Suprapubic skin (tissue), 4 donors: Measurements from ENCODE around the gene IL32. TPM values are rescaled to one million over a fixed set of nuclear protein-coding genes. Genes with fewer than 3 reads are reported as not detected.
A peak's percentile ranks its signal among the peaks of the same experiment; 100 is the strongest.

Source experiments
- DNase-seq, 2 donors: peaks; one replicate each; pipeline ENCODE4 v3.0.0-alpha.2; 2019; ENCODE audit warnings: low spot score in 2 of 2
- H3K27ac ChIP-seq: fragments of 200-600 bp; sonication (generic); one replicate; pipeline ENCODE4 v1.5.1; 2019
- H3K27me3 ChIP-seq: fragments of 200-600 bp; sonication (generic); one replicate; pipeline ENCODE4 v1.5.1; 2019
- H3K36me3 ChIP-seq: fragments of 200-600 bp; sonication (generic); one replicate; pipeline ENCODE4 v1.5.1; 2019
- H3K4me1 ChIP-seq: fragments of 200-600 bp; sonication (generic); one replicate; pipeline ENCODE4 v1.5.1; 2019
- H3K4me3 ChIP-seq: fragments of 200-600 bp; sonication (generic); one replicate; pipeline ENCODE4 v1.5.1; 2019; ENCODE audit warnings: mild to moderate bottlenecking
- H3K9me3 ChIP-seq: fragments of 200-600 bp; sonication (generic); one replicate; pipeline ENCODE4 v1.5.1; 2019
- EP300 ChIP-seq: sonication (generic); formaldehyde crosslinking; IDR thresholded peaks from one replicate; pipeline ENCODE4 v1.6.1; 2017; ENCODE audit warnings: antibody characterized with exemption
- POLR2A ChIP-seq, 2 donors: fragments of 450-650 bp; IDR thresholded peaks; one replicate each; pipeline ENCODE4 v1.6.1; 2017; ENCODE audit warnings: antibody characterized with exemption in 2 of 2, mild to moderate bottlenecking in 2 of 2, moderate library complexity in 2 of 2
- POLR2AphosphoS5 ChIP-seq, 3 donors: sonication (generic); formaldehyde crosslinking; IDR thresholded peaks; one replicate each; pipeline ENCODE4 v1.6.1; 2017; ENCODE audit warnings: antibody characterized with exemption in 3 of 3
- WGBS: methylation state at CpG from one replicate; pipeline ENCODE4 v1.1.5; 2018; 5-methylcytosine and 5-hydroxymethylcytosine counted together
- total RNA-seq, 4 donors: library from RNA; depleted of rRNA; stranded (reverse); fragments of >200 nt; gene quantifications; one replicate each; pipeline ENCODE4 v1.1.0, GENCODE V29; 2016
- TF ChIP-seq, protein P1 (sequence below), 2 donors: fragments of 200-600 bp in 1 of 2; fragments of 450-650 bp in 1 of 2; sonication (generic) in 1 of 2; IDR thresholded peaks; one replicate each; pipeline ENCODE4 v1.5.1; 2016 to 2019; ENCODE audit warnings: antibody characterized with exemption in 2 of 2, mild to moderate bottlenecking in 1 of 2, moderate library complexity in 1 of 2

The IL32 gene
- total RNA-seq, 4 donors from 2014 or later = 2.6 to 11.9 (median 6.1) TPM

DNA sequence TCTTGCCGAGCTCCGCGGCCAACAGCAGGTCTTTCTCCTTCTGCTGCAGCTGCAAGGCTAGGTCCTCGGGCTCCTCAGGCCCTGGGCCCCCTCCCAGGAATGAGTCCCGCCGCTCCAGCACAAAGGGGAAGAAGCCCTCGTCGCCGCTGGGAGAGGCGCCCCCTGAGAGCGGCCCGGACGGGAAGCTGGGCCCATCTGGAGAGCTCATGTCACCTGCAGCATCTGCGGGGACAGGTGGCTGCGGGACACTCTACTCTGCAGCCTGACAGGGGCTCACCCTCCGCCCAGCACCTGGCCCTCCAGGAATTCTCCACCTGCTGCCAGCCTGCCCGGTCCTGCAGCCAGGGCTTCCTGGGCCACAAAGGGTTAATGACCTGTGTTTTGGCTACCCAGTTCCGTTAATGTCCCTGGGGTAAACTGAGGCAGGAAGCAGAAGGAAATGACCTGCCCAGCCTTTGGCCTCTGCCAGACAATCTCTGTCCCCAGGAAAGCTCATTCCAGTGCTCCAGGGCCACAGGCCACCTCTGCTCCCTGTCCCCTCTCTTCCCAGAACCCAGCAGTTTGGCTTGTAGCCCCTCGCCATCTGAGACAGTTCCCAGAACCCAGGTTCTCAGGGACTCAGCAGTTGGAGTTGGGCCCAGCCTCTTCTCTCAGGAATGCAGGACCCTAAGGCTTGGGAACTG, 30.0 kb upstream of the IL32 start:
- WGBS = 55% methylated on average over 18 of the region's 19 CpGs
- Histone ChIP-seq H3K4me3 (peak overlapping the region; percentile 49), H3K4me1 (peaks cover 42% of the 10 kb centered on the region), H3K36me3 (no peaks in the 10 kb centered on the region), H3K9me3 (no peaks in the 10 kb centered on the region), H3K27me3 (peaks cover 77% of the 10 kb centered on the region), H3K27ac (peak overlapping the region; percentile 77)
- no peak for DNase-seq
- TF ChIP-seq EP300 = no peak
- no peak for TF ChIP-seq POLR2AphosphoS5 (IDR thresholded peaks at IDR 0.05)
- TF ChIP-seq, protein P1, sequence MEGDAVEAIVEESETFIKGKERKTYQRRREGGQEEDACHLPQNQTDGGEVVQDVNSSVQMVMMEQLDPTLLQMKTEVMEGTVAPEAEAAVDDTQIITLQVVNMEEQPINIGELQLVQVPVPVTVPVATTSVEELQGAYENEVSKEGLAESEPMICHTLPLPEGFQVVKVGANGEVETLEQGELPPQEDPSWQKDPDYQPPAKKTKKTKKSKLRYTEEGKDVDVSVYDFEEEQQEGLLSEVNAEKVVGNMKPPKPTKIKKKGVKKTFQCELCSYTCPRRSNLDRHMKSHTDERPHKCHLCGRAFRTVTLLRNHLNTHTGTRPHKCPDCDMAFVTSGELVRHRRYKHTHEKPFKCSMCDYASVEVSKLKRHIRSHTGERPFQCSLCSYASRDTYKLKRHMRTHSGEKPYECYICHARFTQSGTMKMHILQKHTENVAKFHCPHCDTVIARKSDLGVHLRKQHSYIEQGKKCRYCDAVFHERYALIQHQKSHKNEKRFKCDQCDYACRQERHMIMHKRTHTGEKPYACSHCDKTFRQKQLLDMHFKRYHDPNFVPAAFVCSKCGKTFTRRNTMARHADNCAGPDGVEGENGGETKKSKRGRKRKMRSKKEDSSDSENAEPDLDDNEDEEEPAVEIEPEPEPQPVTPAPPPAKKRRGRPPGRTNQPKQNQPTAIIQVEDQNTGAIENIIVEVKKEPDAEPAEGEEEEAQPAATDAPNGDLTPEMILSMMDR (IDR thresholded peaks at IDR 0.05) = no peak
- no peak for TF ChIP-seq POLR2A (IDR thresholded peaks at IDR 0.05)

DNA sequence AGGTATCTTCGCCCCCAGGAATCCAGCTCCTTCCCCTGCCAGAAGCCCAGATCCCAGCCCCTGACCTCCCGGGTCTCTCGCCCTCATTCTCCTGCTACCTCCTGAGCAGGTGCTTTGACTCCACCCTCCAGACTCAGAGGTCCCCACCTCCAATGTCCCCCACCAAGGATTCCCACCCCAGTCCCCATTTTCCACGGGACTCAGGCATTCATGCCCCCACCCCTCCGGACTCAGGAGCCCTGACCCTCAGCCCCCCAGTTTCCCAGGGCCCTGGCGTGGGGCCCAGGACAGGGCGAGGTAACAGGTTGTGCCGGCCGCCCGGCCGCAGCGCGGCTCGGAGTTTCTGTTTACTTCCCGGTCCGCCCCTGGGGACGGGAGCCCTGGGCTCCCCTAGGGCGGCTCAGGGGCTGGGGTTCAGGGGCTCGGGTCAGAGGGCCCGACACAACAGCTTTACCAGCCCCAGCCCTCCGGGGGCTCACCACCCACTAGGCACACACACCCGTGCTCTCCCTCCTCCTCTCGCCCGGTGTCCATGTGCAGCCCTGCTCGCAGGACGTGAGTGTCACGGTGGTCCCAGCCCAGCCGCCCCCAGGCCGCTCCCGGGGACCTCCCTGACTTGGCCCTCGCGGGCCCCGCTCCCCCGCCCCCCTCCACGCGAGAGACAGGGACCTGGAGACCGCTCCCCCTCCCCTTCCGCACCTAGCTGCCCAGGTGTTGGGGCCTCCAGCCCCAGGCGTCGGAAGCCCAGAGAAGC, 29.3 kb upstream of the IL32 start:
- no peaks in the 10 kb centered on the region for H3K9me3 ChIP-seq
- no peak for DNase-seq
- peaks cover 82% of the 10 kb centered on the region for H3K27me3 ChIP-seq
- H3K36me3 ChIP-seq = no peaks in the 10 kb centered on the region
- peak overlapping the region; percentile 77 for H3K27ac ChIP-seq
- no peak for TF ChIP-seq POLR2A (IDR thresholded peaks at IDR 0.05)
- no peak for TF ChIP-seq POLR2AphosphoS5 (IDR thresholded peaks at IDR 0.05)
- TF ChIP-seq, protein P1 (IDR thresholded peaks at IDR 0.05) = no peak
- TF ChIP-seq EP300 = no peak
- H3K4me3 ChIP-seq = peak overlapping the region; percentile 49
- 4% methylated on average over 17 of the region's 40 CpGs for WGBS
- H3K4me1 ChIP-seq = peaks cover 41% of the 10 kb centered on the region

DNA sequence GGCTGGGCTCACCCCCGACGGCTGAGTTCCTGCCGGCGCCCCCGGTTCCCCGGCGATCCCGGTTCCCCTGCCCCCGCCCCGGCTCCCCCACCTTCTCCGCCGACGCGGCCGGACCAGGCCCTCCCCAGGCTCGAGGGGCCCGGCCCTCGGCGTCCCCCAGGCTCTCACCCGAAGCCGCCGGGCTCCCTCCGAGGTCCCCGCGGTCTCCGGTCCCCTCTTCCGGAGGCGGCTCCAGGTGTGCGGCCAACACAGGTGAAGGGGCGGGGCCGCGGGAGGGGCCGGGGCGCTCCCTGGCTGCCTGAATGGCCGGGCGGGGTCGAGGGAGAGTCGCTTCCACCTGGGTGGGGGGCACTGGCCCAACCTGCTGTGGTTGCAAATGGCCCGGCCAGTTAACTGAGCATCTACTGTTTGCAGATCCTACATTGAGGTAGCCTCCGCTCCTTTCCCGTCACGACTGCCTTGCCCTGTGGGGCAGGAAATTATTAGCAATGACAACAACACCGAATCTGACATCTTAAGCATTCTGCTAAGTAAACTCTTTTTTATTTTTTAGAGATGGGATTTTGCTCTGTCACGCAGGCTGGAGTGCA, 28.6 kb upstream of the IL32 start, which contains the start of gene BICDL2:
Gene BICDL2 (minus strand): TSS at position 219 of the 590 bp plus-strand sequence. CDS start 1,448 bp downstream, outside the sequence.
- DNase-seq = peak in 1 of 2 donors; percentile 71
- Histone ChIP-seq H3K27ac (peak within 1 kb of the TSS; percentile 77), H3K4me1 (peaks cover 36% of the 10 kb centered on the region), H3K27me3 (peaks cover 85% of the 10 kb centered on the region), H3K4me3 (peak within 1 kb of the TSS; percentile 49), H3K36me3 (no peaks in the 10 kb centered on the region), H3K9me3 (no peaks in the 10 kb centered on the region)
- TF ChIP-seq POLR2AphosphoS5 (IDR thresholded peaks at IDR 0.05) (no peak), POLR2A (IDR thresholded peaks at IDR 0.05) (no peak), EP300 (no peak)
- TF ChIP-seq, protein P1 (IDR thresholded peaks at IDR 0.05) = no peak
- 30% methylated on average over 6 of the region's 44 CpGs for WGBS

DNA sequence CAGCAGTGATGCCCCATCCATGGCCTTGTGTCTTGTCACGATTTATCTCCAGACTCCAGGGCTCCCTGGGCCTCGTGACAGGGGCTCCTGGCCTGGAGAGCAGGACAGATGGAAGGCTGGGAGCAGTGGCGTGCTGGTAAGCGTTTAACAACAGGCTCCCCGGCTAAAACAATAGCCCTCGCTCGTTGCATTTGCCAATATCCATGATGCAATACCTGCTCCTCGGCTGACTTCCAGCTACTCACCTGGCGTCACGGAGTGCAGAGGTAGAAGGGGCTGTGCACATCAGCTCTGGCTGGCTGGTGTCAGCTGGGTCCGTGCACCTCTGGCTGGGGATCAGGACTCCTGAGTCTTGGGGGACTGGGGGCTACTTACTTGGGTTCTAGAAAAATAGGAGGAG, 27.2 kb upstream of the IL32 start:
- H3K4me3 ChIP-seq = no peak overlapping the region
- TF ChIP-seq, protein P1 (IDR thresholded peaks at IDR 0.05) = no peak
- TF ChIP-seq POLR2A (IDR thresholded peaks at IDR 0.05) (no peak), POLR2AphosphoS5 (IDR thresholded peaks at IDR 0.05) (no peak), EP300 (no peak)
- no peak for DNase-seq
- 29% methylated on average over 2 of the region's 11 CpGs for WGBS
- no peaks in the 10 kb centered on the region for H3K36me3 ChIP-seq
- no peaks in the 10 kb centered on the region for H3K9me3 ChIP-seq
- peak overlapping the region; percentile 23 for H3K27ac ChIP-seq
- H3K27me3 ChIP-seq = peaks cover 85% of the 10 kb centered on the region
- peaks cover 30% of the 10 kb centered on the region for H3K4me1 ChIP-seq

DNA sequence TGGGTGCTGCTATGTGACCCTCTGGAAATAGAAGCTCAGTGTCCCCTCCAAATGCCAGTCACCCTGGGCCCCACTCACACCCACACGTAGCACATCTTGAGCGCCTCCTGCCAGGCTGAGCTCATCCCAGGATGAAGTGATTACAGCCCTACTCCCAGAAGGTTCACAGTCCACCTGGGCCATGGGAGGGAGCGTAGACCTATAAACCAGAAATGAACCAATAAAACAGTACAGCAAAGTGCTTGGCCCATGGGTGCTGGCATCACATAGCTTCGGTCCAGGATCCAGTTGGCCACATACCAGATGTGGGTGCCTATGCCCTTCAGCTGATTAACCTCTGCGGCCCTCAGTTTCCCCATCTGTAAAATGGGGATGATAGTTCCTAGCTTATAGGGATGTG, 26.5 kb upstream of the IL32 start:
- Histone ChIP-seq H3K4me1 (peaks cover 30% of the 10 kb centered on the region), H3K27ac (no peak overlapping the region), H3K27me3 (peaks cover 85% of the 10 kb centered on the region), H3K9me3 (no peaks in the 10 kb centered on the region), H3K36me3 (no peaks in the 10 kb centered on the region), H3K4me3 (no peak overlapping the region)
- DNase-seq = no peak
- 85% methylated on average over 4 of the region's 5 CpGs for WGBS
- TF ChIP-seq POLR2AphosphoS5 (IDR thresholded peaks at IDR 0.05) (no peak), EP300 (no peak), POLR2A (IDR thresholded peaks at IDR 0.05) (no peak)
- TF ChIP-seq, protein P1 (IDR thresholded peaks at IDR 0.05) = no peak
